Keratinocyte (primary cell): ENCODE measurements around the gene C19orf12. TPM values are rescaled to one million over a fixed set of nuclear protein-coding genes. Genes with fewer than 3 reads are reported as not detected.

Experiments used
- DNase-seq: peaks from one replicate; pipeline ENCODE4 v3.0.0-alpha.2; 2011; ENCODE audit warnings: low read depth, missing footprints, low spot score
- FAIRE-seq: peaks from 2 replicates; lab custom pipeline; 2011; peaks lifted over from hg19 to GRCh38; lab: Jason Lieb, UNC
- H2AFZ ChIP-seq: 2 replicates; pipeline ENCODE4 v1.6.0; 2012; ENCODE audit warnings: low read length, control low read depth, inconsistent platforms; ENCODE audit not compliant: control insufficient read depth
- H3K27ac ChIP-seq: 2 replicates; pipeline ENCODE4 v1.5.1; 2011; ENCODE audit warnings: low read length; ENCODE audit not compliant: control insufficient read depth, insufficient read depth
- H3K27me3 ChIP-seq: 3 replicates; pipeline ENCODE4 v1.6.0; 2011; ENCODE audit warnings: low read length; ENCODE audit not compliant: control insufficient read depth, insufficient read depth; ENCODE audit errors: extremely low read depth
- H3K36me3 ChIP-seq, 2 experiments: 2 replicates in 1 of 2; 3 replicates in 1 of 2; pipeline ENCODE4 v1.5.1; 2011; ENCODE audit warnings: low read length in 2 of 2, mild to moderate bottlenecking in 1 of 2; ENCODE audit not compliant: control insufficient read depth in 2 of 2, insufficient read depth in 2 of 2; ENCODE audit errors: extremely low read depth in 1 of 2
- H3K4me1 ChIP-seq: 3 replicates; pipeline ENCODE4 v1.5.1; 2011; ENCODE audit warnings: low read length; ENCODE audit not compliant: control insufficient read depth, insufficient read depth; ENCODE audit errors: extremely low read depth
- H3K4me2 ChIP-seq: 3 replicates; pipeline ENCODE4 v1.6.0; 2011; ENCODE audit warnings: low read depth, low read length; ENCODE audit not compliant: control insufficient read depth, insufficient read depth; ENCODE audit errors: extremely low read depth
- H3K4me3 ChIP-seq, 3 experiments: fragments of 200-600 bp in 1 of 3; sonication (generic) in 1 of 3; 2 replicates in 2 of 3; 3 replicates in 1 of 3; pipeline ENCODE4 v1.5.1; 2011 to 2016; ENCODE audit warnings: low read length in 3 of 3, mild to moderate bottlenecking in 3 of 3, control low read depth in 2 of 3, inconsistent platforms in 1 of 3, low read depth in 1 of 3, mixed read lengths in 1 of 3, mixed run types in 1 of 3, moderate library complexity in 1 of 3; ENCODE audit not compliant: control insufficient read depth in 2 of 3, insufficient read depth in 2 of 3; ENCODE audit errors: extremely low read depth in 1 of 3
- H3K79me2 ChIP-seq: 2 replicates; pipeline ENCODE4 v1.6.0; 2012; ENCODE audit warnings: low read length; ENCODE audit not compliant: control insufficient read depth, insufficient read depth
- H3K9ac ChIP-seq: 3 replicates; pipeline ENCODE4 v1.6.0; 2011; ENCODE audit warnings: low read length; ENCODE audit not compliant: control insufficient read depth, insufficient read depth; ENCODE audit errors: extremely low read depth
- H3K9me1 ChIP-seq: 3 replicates; pipeline ENCODE4 v1.6.0; 2011; ENCODE audit warnings: low read length; ENCODE audit not compliant: control insufficient read depth, insufficient read depth; ENCODE audit errors: extremely low read depth
- H3K9me3 ChIP-seq: 2 replicates; pipeline ENCODE4 v1.5.1; 2012; ENCODE audit warnings: low read depth, low read length; ENCODE audit not compliant: control insufficient read depth
- H4K20me1 ChIP-seq: 3 replicates; pipeline ENCODE4 v1.6.0; 2011; ENCODE audit warnings: low read length; ENCODE audit not compliant: control insufficient read depth, insufficient read depth; ENCODE audit errors: extremely low read depth
- EZH2 ChIP-seq: IDR thresholded peaks from one replicate; pipeline ENCODE4 v1.6.1; 2012; ENCODE audit warnings: inconsistent platforms, mild to moderate bottlenecking, low read length, moderate library complexity
- dilution Hi-C: fragments of 300-500 bp; cut with MboI; formaldehyde crosslinking; loops from one replicate; pipeline ENCODE4 v1.7.0; 2020; ENCODE audit warnings: low sequenced_read_pairs; ENCODE audit not compliant: extremely low pct_ligation_motif_present
- polyA plus RNA-seq, 5 experiments: library from polyadenylated mRNA; depleted of rRNA in 3 of 5; stranded (reverse) in 3 of 5; stranded (forward) in 1 of 5; unstranded in 1 of 5; fragments of >200 nt; gene quantifications; 1 replicate in 1 of 5; 2 replicates in 3 of 5; 3 replicates in 1 of 5; pipeline versions ENCODE4 v1.2.1 to v1.2.3, GENCODE V29; 2011 to 2012; ENCODE audit warnings: missing spikeins in 2 of 5, low read depth in 1 of 5, low replicate concordance in 1 of 5
- TF ChIP-seq, protein P1 (sequence below), 3 experiments: IDR thresholded peaks in 1 of 3; conservative IDR thresholded peaks in 1 of 3; optimal IDR thresholded peaks in 1 of 3; 2 replicates in 2 of 3; 3 replicates in 1 of 3; pipeline versions ENCODE3 to v1.5.1; 2011; ENCODE audit warnings: low read length in 3 of 3, mild to moderate bottlenecking in 3 of 3, moderate library complexity in 2 of 3, control low read depth in 1 of 3, inconsistent platforms in 1 of 3; ENCODE audit not compliant: insufficient read depth in 2 of 3; ENCODE audit errors: extremely low read depth in 1 of 3

Gene C19orf12
- polyA plus RNA-seq, 1 donor (not counting 4 experiments of a cell fraction or from before 2014, with no cell fraction given), result 12.3 TPM

DNA sequence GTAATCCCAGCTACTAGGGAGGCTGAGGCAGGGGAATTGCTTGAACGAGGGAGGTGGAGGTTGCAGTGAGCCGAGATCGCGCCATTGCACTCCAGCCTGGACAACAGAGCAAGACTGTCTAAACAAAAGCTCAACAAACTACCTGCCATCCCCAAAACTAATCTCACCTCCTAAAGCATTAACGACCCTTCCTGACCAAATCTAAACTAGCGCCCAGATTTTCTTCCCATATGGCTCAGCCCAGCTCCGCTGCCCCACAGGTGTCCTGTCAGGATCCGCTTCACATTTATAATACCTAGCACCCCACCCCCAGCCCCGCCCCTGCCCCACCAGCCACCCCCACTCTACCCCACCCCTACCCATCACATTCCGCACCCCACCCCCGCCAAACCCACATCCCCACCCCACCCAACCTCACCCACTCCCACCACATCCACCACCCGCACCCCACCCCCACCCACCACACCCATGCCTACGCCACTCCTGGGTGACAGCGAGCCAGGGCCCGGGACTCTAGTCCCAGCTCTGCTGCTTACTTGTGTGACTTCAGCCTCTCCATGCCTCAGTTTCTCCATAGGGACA lies 599 bp downstream of the C19orf12 start:
- peak overlapping the region; percentile 49 for H3K4me2 ChIP-seq
- H3K4me1 ChIP-seq, result peaks cover 9% of the 10 kb centered on the region
- no peaks in the 10 kb centered on the region for H3K27me3 ChIP-seq
- peaks cover 4% of the 10 kb centered on the region for H3K79me2 ChIP-seq
- H3K9ac ChIP-seq, result peak overlapping the region; percentile 81
- peak overlapping the region; percentile 66 to 77 (median 71) for H3K4me3 ChIP-seq
- peak overlapping the region; percentile 78 for H2AFZ ChIP-seq
- no peaks in the 10 kb centered on the region for H4K20me1 ChIP-seq
- H3K27ac ChIP-seq, result peak overlapping the region; percentile 66
- no peak for FAIRE-seq
- peaks cover 0 to 5% of the 10 kb centered on the region in 2 experiments for H3K36me3 ChIP-seq
- DNase-seq, result no peak
- no peaks in the 10 kb centered on the region for H3K9me3 ChIP-seq
- TF ChIP-seq, protein P1, sequence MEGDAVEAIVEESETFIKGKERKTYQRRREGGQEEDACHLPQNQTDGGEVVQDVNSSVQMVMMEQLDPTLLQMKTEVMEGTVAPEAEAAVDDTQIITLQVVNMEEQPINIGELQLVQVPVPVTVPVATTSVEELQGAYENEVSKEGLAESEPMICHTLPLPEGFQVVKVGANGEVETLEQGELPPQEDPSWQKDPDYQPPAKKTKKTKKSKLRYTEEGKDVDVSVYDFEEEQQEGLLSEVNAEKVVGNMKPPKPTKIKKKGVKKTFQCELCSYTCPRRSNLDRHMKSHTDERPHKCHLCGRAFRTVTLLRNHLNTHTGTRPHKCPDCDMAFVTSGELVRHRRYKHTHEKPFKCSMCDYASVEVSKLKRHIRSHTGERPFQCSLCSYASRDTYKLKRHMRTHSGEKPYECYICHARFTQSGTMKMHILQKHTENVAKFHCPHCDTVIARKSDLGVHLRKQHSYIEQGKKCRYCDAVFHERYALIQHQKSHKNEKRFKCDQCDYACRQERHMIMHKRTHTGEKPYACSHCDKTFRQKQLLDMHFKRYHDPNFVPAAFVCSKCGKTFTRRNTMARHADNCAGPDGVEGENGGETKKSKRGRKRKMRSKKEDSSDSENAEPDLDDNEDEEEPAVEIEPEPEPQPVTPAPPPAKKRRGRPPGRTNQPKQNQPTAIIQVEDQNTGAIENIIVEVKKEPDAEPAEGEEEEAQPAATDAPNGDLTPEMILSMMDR (optimal IDR thresholded peaks at IDR 0.05 in 1 of 3, IDR thresholded peaks at IDR 0.05 in 1 of 3, conservative IDR thresholded peaks at IDR 0.05 in 1 of 3; ENCODE audit: extremely low read depth in 1 of 3, insufficient read depth in 2 of 3, low read length in 3 of 3), result no peak
- H3K9me1 ChIP-seq, result no peaks in the 10 kb centered on the region
- dilution Hi-C loops, result loop anchor here (10.0 kb wide), 1 partner anchor 110 kb away; the partner anchor contains the start of gene POP4

DNA sequence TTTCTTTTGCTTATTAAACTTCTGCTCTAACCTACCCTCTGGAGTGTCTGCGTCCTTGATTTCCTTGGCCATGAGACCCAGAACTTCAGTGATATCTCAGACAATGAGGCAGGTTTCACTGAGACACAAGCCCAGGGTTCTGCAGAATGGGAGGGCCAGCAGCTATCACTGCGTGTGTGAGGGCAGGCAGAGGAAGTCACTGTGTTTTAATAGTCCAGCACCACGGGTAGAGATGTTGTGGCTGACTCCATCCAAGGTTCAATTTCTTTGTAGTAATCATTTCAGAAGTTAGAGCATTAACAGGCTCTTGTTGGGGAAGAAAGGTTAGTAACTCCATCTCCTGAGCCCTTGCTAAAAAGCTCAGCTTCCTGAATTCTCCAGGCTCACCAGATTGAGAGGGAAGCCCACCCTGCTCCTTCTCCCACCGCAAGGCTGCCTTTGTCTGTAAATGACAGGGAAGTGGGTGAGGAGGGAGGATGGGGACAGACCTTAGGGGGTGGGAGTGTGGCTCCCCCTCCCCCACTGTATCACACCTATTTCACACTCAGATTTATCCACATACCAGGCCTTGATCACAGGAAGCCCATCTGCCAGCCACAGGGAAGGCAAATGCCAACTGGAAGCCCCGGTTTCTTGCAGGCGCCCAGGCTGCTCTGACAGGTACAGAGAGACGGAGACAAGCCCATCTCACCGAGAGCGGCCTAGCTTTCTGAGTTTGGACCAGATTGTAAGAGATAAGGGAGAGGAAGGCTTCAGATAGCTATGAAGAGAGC lies 2.1 kb downstream of the C19orf12 start:
- Histone ChIP-seq H3K9me1 (no peaks in the 10 kb centered on the region), H3K4me1 (peaks cover 9% of the 10 kb centered on the region), H3K27ac (no peak overlapping the region), H3K4me3 (no peak overlapping the region), H4K20me1 (no peaks in the 10 kb centered on the region), H3K79me2 (peaks cover 4% of the 10 kb centered on the region), H3K9ac (no peak overlapping the region), H3K4me2 (no peak overlapping the region), H2AFZ (no peak overlapping the region), H3K9me3 (no peaks in the 10 kb centered on the region), H3K36me3 (peaks cover 5 to 7% of the 10 kb centered on the region in 2 experiments), H3K27me3 (no peaks in the 10 kb centered on the region)
- TF ChIP-seq EZH2, result no peak
- TF ChIP-seq, protein P1 (optimal IDR thresholded peaks at IDR 0.05 in 1 of 3, IDR thresholded peaks at IDR 0.05 in 1 of 3, conservative IDR thresholded peaks at IDR 0.05 in 1 of 3; ENCODE audit: extremely low read depth in 1 of 3, insufficient read depth in 2 of 3, low read length in 3 of 3), result no peak
- dilution Hi-C loops, result loop anchor here (10.0 kb wide), 1 partner anchor 108 kb away; the partner anchor contains the start of gene POP4
- DNase-seq (no peak), FAIRE-seq (no peak)
